ENCODE data around the gene STX2.
A peak's percentile ranks its signal among the peaks of the same experiment; 100 is the strongest.
"Not testable (repeated sequence)": the region's sequence is repeated elsewhere in the genome, so short reads cannot be mapped to it uniquely, and the experiment has no call there.

STX2 gene

GRCh38 chr12:130764073-130764472, 75.0 kb downstream of the STX2 start:
- DNase-seq = peak; percentile 8 to 19

GRCh38 chr12:130762319-130762675, 76.8 kb downstream of the STX2 start:
- DNase-seq = no peak

GRCh38 chr12:130761537-130762318, 77.3 kb downstream of the STX2 start:
- DNase-seq = peak; percentile 42 to 71

- no peak for DNase-seq
These were observed 84.7 kb downstream of the STX2 start for GRCh38 chr12:130754234-130754901.

GRCh38 chr12:130752692-130753230, 86.3 kb downstream of the STX2 start:
- DNase-seq = no peak

- DNase-seq = not testable (repeated sequence)
These were observed 87.0 kb downstream of the STX2 start for GRCh38 chr12:130752037-130752436.

DNA sequence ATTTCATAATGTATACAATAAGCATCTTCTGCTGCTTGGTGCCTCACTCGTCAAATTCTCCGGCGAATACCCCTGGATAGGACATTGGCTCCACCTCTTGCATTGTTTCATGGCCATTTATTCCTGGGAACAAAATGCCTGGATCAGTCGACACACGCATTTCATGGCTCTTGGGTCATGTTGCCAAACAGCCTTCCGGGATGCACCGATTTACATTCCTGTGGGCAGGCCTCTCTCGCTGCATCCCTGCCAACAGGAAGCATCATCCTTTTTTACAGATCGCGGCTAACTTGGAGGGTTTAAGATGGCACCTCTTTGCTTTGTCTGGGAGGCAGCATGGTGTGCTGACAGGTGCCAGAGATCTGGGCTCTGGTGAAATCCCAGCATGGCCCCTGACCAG, 90.3 kb downstream of the STX2 start:
- no peak for DNase-seq

GRCh38 chr12:130747867-130748740, 90.9 kb downstream of the STX2 start:
- DNase-seq = peak; percentile 77 to 85

DNA sequence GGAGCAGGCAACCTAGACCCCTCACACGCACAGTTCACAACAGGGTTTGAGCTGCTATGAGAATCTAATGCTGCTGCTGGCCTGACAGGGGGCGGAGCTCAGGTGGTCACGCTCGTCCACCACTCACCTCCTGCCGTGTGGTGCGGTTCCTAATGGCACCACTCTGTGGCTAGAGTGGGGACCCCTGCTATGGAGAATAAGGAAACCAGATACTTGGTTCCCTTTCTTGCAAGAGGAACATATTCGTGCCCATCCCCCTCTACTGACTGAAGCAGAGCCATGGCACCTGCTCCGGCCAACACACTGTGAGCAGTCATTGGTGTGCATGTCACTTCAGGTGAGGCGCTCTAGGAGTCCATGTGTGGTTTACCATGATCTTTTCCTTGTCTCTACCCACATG, 92.5 kb downstream of the STX2 start:
- no peak for DNase-seq

DNA sequence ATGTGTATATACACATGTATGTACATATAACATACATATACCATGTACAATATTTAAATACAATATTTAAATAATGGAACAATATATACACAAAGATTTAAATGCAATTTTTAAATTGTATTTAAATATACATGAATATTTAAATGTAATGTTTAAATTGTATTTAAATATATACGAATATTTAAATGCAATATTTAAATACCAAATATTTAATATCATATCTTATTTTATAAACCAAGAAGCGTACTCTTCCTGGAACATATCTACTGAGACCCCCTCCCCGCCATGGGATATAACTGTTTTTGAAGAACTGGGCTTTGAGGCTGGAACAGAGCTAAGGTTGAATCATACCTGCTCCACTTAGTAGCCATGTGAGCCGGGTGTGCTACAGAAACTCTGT, 93.1 kb downstream of the STX2 start:
- DNase-seq = no peak

DNA sequence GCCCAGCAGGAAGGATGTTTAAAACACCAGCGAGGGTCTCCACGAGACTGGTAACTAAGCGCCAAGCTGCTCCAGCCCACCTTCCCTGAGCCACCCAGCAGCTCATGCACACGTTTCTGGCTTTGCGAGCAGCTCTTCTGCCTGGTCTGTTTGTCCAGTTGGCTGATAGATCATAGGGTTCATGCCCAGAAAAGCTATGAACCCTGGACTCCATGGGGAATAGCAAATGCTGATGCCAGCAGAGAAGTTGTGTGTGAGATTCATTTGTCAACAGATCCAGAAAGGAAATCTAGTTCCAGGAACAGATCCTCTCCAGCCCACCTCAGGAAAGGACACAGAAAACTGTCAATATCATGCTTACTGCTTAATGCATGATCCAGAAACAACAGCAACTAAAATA, 94.8 kb downstream of the STX2 start:
- DNase-seq = no peak

DNA sequence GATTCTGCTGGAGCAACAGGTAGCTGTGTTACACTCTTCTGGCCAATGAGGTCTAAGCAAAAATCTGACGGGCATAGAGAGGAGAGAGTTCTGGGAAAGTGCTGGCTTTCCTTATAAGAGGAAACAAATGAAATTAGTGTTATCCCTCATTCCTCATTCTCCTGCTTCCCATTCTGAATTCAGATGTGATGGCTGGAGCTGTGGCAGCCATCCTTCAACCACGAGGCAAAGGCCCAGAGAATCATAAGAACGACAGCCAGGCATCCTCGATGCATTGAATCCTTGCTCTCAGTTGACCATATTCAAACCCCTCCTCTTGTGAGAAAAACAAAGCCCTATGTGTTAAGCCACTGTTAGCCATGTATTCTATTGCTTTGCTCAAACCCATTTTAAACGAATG, 95.4 kb downstream of the STX2 start:
- no peak for DNase-seq

GRCh38 chr12:130743176-130743575, 95.9 kb downstream of the STX2 start:
- DNase-seq = no peak

GRCh38 chr12:130742716-130743115, 96.3 kb downstream of the STX2 start:
- DNase-seq = no peak

- DNase-seq = no peak
These were observed 96.9 kb downstream of the STX2 start for GRCh38 chr12:130742112-130742511.
